Spleen (tissue), 11 donors: ENCODE measurements around the gene RNF224. TPM values are rescaled to one million over a fixed set of nuclear protein-coding genes. Genes with fewer than 3 reads are reported as not detected.

ENCODE experiments used
- DNase-seq: peaks from one replicate; pipeline ENCODE4 v3.0.0-alpha.2; 2020
- H3K27ac ChIP-seq, 8 donors: fragments of 200-600 bp; sonication (generic) in 7 of 8; 1 replicate in 4 of 8; 2 replicates in 4 of 8; pipeline versions ENCODE4 v1.5.0 to v1.8.0; 2016 to 2021; ENCODE audit warnings: inconsistent platforms in 4 of 8, mild to moderate bottlenecking in 4 of 8, moderate library complexity in 1 of 8
- H3K27me3 ChIP-seq, 7 donors: fragments of 200-600 bp; sonication (generic) in 6 of 7; replicated peaks in 1 of 7; 1 replicate in 4 of 7; 2 replicates in 3 of 7; pipeline versions ENCODE4 v1.5.0 to v1.8.0; 2016 to 2021; ENCODE audit warnings: inconsistent platforms in 3 of 7, mild to moderate bottlenecking in 1 of 7
- H3K36me3 ChIP-seq, 6 donors: fragments of 200-600 bp; sonication (generic) in 5 of 6; 1 replicate in 4 of 6; 2 replicates in 2 of 6; pipeline versions ENCODE4 v1.5.0 to v1.8.0; 2016 to 2021; ENCODE audit warnings: inconsistent platforms in 2 of 6
- H3K4me1 ChIP-seq, 6 donors: fragments of 200-600 bp; sonication (generic) in 5 of 6; 1 replicate in 3 of 6; 2 replicates in 3 of 6; pipeline versions ENCODE4 v1.5.0 to v1.8.0; 2016 to 2021; ENCODE audit warnings: inconsistent platforms in 3 of 6
- H3K4me3 ChIP-seq, 8 donors: fragments of 200-600 bp; sonication (generic) in 7 of 8; 1 replicate in 4 of 8; 2 replicates in 4 of 8; pipeline versions ENCODE4 v1.5.0 to v1.8.0; 2016 to 2021; ENCODE audit warnings: inconsistent platforms in 4 of 8, mild to moderate bottlenecking in 4 of 8, moderate library complexity in 2 of 8
- H3K9me3 ChIP-seq, 8 donors: fragments of 200-600 bp; sonication (generic) in 7 of 8; 1 replicate in 4 of 8; 2 replicates in 4 of 8; pipeline versions ENCODE4 v1.5.0 to v1.8.0; 2016 to 2021; ENCODE audit warnings: inconsistent platforms in 4 of 8
- CTCF ChIP-seq, 11 experiments: fragments of 200-600 bp in 7 of 11; fragments of 450-650 bp in 4 of 11; sonication (generic) in 4 of 11; IDR thresholded peaks in 8 of 11; conservative IDR thresholded peaks in 3 of 11; 1 replicate in 7 of 11; 2 replicates in 4 of 11; pipeline versions ENCODE4 v1.4.0 to v1.8.0; 2016 to 2021; ENCODE audit warnings: antibody characterized with exemption in 11 of 11, inconsistent platforms in 4 of 11, mild to moderate bottlenecking in 1 of 11
- POLR2A ChIP-seq, 3 donors: fragments of 450-650 bp; IDR thresholded peaks; one replicate each; pipeline ENCODE4 v1.5.1; 2017; ENCODE audit warnings: antibody characterized with exemption in 3 of 3, mild to moderate bottlenecking in 1 of 3
- POLR2AphosphoS5 ChIP-seq, 3 donors: sonication (generic); formaldehyde crosslinking; IDR thresholded peaks; one replicate each; pipeline ENCODE4 v1.5.1; 2017; ENCODE audit warnings: antibody characterized with exemption in 3 of 3
- WGBS, 5 donors: extraction: QIAGEN DNeasy Blood & Tissue Kit in 3 of 5; methylation state at CpG; one replicate each; pipeline versions ENCODE4 v1.1.5 to v1.1.7; 2013 to 2018; 5-methylcytosine and 5-hydroxymethylcytosine counted together
- intact Hi-C: fragments of 100-400 bp; cut with DNase I; formaldehyde crosslinking; loops from one replicate; pipeline ENCODE4 v1.15.0; 2023; ENCODE audit warnings: low total_unique reads
- polyA plus RNA-seq, 3 donors: library from polyadenylated mRNA; stranded (reverse); fragments of 200-250 nt; gene quantifications; one replicate each; pipeline ENCODE4 v1.2.1, GENCODE V29; 2013
- total RNA-seq, 7 donors: library from RNA; depleted of rRNA in 3 of 7; stranded (reverse); fragments of >200 nt in 3 of 7; fragmentation: NEBNext Ultra II Directional in 4 of 7; extraction: Animal tissue kit (Norgen Biotek cat#: 25700) in 4 of 7; gene quantifications; one replicate each; pipeline versions ENCODE4 v1.1.0 to v1.2.1, GENCODE V29; 2016 to 2021
- donor health status: healthy with polysubstance abuse.
- donor health status: DM: no; HTN: no; CAD: no; lungs with moderate emphysema.
- donor health status: DM: no; HTN: no; CAD: no.
- donor health status: Bipolar disorder and iron deficiency.
- donor health status: healthy.
- donor health status: DM: no; HTN: no; CAD: no.
- donor health status: DM: yes; HTN: yes; CAD: no.

The RNF224 gene
- total and polyA plus RNA-seq, 10 donors, result not detected

GRCh38 chr9:137240318-137240840, 13.1 kb downstream of the RNF224 start:
- intact Hi-C loops, result no loop called here
- peak overlapping the region; percentile 64 to 94 (median 80) for H3K4me3 ChIP-seq
- WGBS, 5 donors, result 0 to 1% (median 0%) methylated on average over 10 to 58 of the region's 58 CpGs
- H3K27me3 ChIP-seq, result peaks cover 0 to 6% (median 0%) of the 10 kb centered on the region in 7 donors
- peaks cover 30 to 86% (median 72%) of the 10 kb centered on the region in 6 donors for H3K4me1 ChIP-seq
- H3K27ac ChIP-seq, result peak overlapping the region; percentile 92 to 99 (median 96)
- H3K9me3 ChIP-seq, result no peaks in the 10 kb centered on the region
- H3K36me3 ChIP-seq, result peaks cover 0 to 24% (median 18%) of the 10 kb centered on the region in 6 donors
- DNase-seq, result no peak
- TF ChIP-seq CTCF (IDR thresholded peaks at IDR 0.05 in 8 of 11, conservative IDR thresholded peaks at IDR 0.05 in 3 of 11), result peak in 1 of 11 experiments; percentile 10
- peak in 2 of 3 donors; percentile 30 to 33 for TF ChIP-seq POLR2AphosphoS5 (IDR thresholded peaks at IDR 0.05)
- peak in 1 of 3 donors; percentile 39 for TF ChIP-seq POLR2A (IDR thresholded peaks at IDR 0.05)

- 0 to 2% (median 1%) methylated on average over 42 to 67 of the region's 67 CpGs for WGBS, 5 donors
- DNase-seq, result peak; percentile 99
- H3K27ac ChIP-seq, result peak within 1 kb of the TSS; percentile 92 to 99 (median 96)
- TF ChIP-seq POLR2AphosphoS5 (IDR thresholded peaks at IDR 0.05), result peak; percentile 100
- TF ChIP-seq POLR2A (IDR thresholded peaks at IDR 0.05), result peak; percentile 100
- peak in 4 of 11 experiments; percentile 5 to 48 (median 30) for TF ChIP-seq CTCF (IDR thresholded peaks at IDR 0.05 in 8 of 11, conservative IDR thresholded peaks at IDR 0.05 in 3 of 11)
- no peaks in the 10 kb centered on the region for H3K9me3 ChIP-seq
- H3K4me1 ChIP-seq, result peaks cover 25 to 80% (median 66%) of the 10 kb centered on the region in 6 donors
- peaks cover 0 to under 1% (median 0%) of the 10 kb centered on the region in 7 donors for H3K27me3 ChIP-seq
- intact Hi-C loops, result no loop called here
- H3K4me3 ChIP-seq, result peak within 1 kb of the TSS; percentile 75 to 94 (median 81)
- peaks cover 0 to 24% (median 18%) of the 10 kb centered on the region in 6 donors for H3K36me3 ChIP-seq
Measured at GRCh38 chr9:137240841-137241489, 13.7 kb downstream of the RNF224 start, which contains the start of gene TUBB4B. Gene TUBB4B (plus strand): TSS chr9:137241287. CDS start chr9:137241361, 74 bp downstream.

GRCh38 chr9:137241490-137242268, 14.4 kb downstream of the RNF224 start:
- Histone ChIP-seq H3K9me3 (no peaks in the 10 kb centered on the region), H3K27me3 (no peaks in the 10 kb centered on the region), H3K4me3 (peak overlapping the region; percentile 75 to 94 (median 81)), H3K27ac (peak overlapping the region; percentile 74 to 99 (median 95)), H3K36me3 (peaks cover 0 to 24% (median 18%) of the 10 kb centered on the region in 6 donors), H3K4me1 (peaks cover 18 to 73% (median 59%) of the 10 kb centered on the region in 6 donors)
- no peak for TF ChIP-seq POLR2A (IDR thresholded peaks at IDR 0.05)
- TF ChIP-seq POLR2AphosphoS5 (IDR thresholded peaks at IDR 0.05), result peak in 2 of 3 donors; percentile 22 to 41
- WGBS, 5 donors, result 1 to 22% (median 4%) methylated on average over 12 to 83 of the region's 83 CpGs
- DNase-seq, result peak; percentile 94
- intact Hi-C loops, result no loop called here
